ENCODE measurements around the gene NLRP4. TPM values are rescaled to one million over a fixed set of nuclear protein-coding genes. Genes with fewer than 3 reads are reported as not detected.
"Not testable (repeated sequence)": the region's sequence is repeated elsewhere in the genome, so short reads cannot be mapped to it uniquely, and the experiment has no call there.

NLRP4 gene
- total RNA-seq, 1 donor from 2014 or later = not detected

GRCh38 chr19:55898911-55899310 lies 62.6 kb downstream of the NLRP4 start:
- DNase-seq (ENCODE audit: low spot score) = no peak

DNA sequence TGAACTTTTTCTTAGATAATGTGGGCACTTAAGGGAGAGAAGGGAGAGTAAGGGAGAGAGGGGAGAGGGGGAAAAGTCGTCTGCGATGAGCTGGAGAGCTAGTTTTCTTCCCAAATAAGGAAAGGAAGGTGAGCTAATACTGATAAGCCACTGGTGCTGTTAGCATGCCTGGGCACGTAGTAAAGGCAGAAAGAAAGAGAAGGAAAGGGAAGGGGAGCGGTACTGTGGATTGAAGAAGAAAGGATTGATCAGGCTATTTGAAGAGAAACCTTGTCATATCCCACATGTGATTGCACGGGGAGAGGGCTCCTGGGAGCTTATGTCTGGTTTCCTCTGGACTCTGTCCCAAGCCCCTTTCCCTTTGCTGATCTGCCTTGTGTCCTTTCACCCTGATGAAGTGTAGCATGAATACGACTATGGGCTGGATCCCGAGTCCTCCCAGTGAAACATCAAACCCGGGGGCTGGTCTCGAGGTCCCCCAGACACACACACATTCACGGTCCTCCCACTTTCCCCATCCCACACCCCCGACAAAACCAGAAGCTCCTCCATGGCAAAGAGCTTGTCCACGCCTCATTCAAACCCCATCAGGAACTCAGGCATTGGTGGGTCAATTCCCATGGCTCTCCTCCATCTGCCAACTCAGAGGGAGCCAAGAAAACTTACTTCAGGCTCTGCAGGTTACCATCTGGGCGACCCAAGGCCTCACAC lies 65.2 kb downstream of the NLRP4 start:
- no peak for DNase-seq (ENCODE audit: low spot score)

DNA sequence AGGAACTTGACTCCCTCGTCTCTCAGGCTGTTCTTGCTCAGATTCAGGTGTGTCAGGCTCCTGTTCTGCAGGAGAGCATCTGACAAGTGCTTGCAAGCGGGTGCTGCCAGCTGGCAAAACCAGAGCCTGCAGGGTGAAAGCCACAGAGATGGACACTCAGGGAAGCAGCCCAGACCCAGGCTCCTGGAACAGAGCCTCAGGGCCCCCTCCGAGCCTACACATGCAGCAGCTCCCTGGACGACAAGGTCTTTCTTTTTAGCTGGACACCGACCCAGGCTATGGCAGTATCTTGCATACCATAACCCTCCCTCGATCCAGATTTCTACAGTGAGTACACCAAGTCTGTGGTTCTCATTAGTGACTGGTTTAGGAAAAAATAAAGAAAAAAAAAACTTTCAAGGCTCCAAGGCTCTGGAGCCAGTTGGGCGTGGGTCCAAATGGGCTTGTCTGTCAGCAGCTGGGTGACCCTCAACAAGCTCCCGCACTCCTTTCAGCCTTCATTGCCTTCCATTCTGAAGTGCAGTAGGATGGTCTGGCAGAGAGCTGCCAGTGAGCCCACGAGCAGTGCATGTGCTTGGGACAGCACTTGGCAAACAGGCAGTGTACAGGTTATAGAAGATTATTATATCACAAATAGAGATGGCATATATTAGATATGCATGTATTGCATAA lies 65.9 kb downstream of the NLRP4 start:
- no peak for DNase-seq (ENCODE audit: low spot score)

- DNase-seq (ENCODE audit: low spot score) = no peak
These were observed 70.9 kb downstream of the NLRP4 start for GRCh38 chr19:55907286-55907685.

GRCh38 chr19:55907746-55908145 lies 71.4 kb downstream of the NLRP4 start:
- no peak for DNase-seq (ENCODE audit: low spot score)

DNA sequence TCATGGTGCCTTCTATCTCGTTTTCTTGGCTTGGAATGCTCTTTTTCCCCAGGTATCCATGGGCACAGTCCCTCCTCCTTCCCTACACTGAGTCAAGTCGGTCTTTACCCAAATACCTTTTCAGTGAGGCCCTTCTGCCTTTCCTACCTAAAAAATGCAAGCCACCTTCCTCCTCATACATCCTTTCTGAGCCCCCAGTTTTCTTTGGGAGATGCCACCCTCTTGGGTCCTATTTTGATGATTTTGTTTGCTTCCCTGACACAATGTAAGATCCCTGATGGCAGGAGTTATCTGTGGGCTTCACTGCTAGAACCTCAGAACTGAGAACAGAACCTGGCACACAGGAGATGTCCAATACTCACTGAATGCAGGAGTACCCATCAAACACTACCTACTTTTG lies 73.5 kb downstream of the NLRP4 start:
- DNase-seq (ENCODE audit: low spot score) = no peak

DNA sequence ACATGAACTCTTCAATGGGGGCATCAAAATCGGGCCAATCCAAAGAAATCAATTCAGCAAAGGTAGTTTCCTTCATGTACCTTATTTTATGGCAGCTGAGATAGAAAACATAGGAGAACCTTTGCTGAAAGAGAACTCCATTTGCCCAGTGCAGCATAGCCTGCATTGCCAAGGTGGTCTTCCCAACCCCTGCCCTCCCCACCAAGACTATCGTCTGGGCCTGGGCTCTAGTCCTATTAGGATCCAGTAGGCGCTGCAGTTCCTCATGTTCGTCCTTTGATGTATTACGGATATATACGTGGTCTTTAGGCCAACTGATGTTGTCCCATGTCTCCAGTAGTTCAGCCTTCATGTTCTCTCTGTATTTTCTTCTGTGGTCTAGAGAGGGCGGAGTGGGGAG lies 76.6 kb downstream of the NLRP4 start:
- no peak for DNase-seq (ENCODE audit: low spot score)

GRCh38 chr19:55913643-55914268 lies 77.4 kb downstream of the NLRP4 start:
- no peak for DNase-seq (ENCODE audit: low spot score)

GRCh38 chr19:55923556-55923955 lies 87.2 kb downstream of the NLRP4 start:
- no peak for DNase-seq (ENCODE audit: low spot score)

GRCh38 chr19:55927991-55928390 lies 91.7 kb downstream of the NLRP4 start:
- DNase-seq (ENCODE audit: low spot score) = no peak

DNA sequence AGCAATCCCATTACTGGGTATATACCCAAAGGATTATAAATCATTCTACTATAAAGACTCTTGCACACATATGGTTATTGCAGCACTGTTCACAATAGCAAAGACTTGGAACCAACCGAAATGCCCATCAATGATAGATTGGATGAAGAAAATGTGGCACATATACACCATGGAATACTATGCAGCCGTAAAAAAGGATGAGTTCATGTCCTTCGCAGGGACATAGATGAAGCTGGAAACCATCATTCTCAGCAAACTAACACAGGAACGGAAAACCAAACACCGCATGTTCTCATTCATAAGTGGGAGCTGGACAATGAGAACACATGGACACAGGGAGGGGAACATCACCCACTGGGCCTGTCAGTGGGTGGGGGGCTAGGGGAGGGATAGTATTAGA lies 92.9 kb downstream of the NLRP4 start:
- not testable (repeated sequence) for DNase-seq (ENCODE audit: low spot score)

GRCh38 chr19:55930996-55931515 lies 94.7 kb downstream of the NLRP4 start:
- no peak for DNase-seq (ENCODE audit: low spot score)

Other genes with a start within 250 kb of the NLRP4 start
- 18.4 TPM for gene FIZ1, start 237.0 kb upstream of the NLRP4 start, total RNA-seq
- gene ZNF524, start 236.3 kb upstream of the NLRP4 start, total RNA-seq = 13.0 TPM
- 13.6 TPM for gene ZNF865, start 230.9 kb upstream of the NLRP4 start, total RNA-seq
- gene ZNF784, start 212.0 kb upstream of the NLRP4 start, total RNA-seq = 9.5 TPM
- gene ZNF580, start 195.5 kb upstream of the NLRP4 start, total RNA-seq = 56.5 TPM
- 22.7 TPM for gene ZNF581, start 192.9 kb upstream of the NLRP4 start, total RNA-seq
- 12.3 TPM for gene CCDC106, start 188.3 kb upstream of the NLRP4 start, total RNA-seq
- 195 TPM for gene U2AF2, start 181.5 kb upstream of the NLRP4 start, total RNA-seq
- gene EPN1, start 161.3 kb upstream of the NLRP4 start, total RNA-seq = 78.5 TPM
- not detected for gene NLRP9, start 98.1 kb upstream of the NLRP4 start, total RNA-seq
- gene RFPL4A, start 77.4 kb upstream of the NLRP4 start, total RNA-seq = not detected
- gene RFPL4AL1, start 67.4 kb upstream of the NLRP4 start, total RNA-seq = not detected
- not detected for gene NLRP11, start 4.5 kb upstream of the NLRP4 start, total RNA-seq
- gene NLRP13, start 95.8 kb downstream of the NLRP4 start, total RNA-seq = not detected
- gene NLRP8, start 111.3 kb downstream of the NLRP4 start, total RNA-seq = not detected
- not detected for gene NLRP5, start 150.2 kb downstream of the NLRP4 start, total RNA-seq